PC-9 (cell line): ENCODE data around the gene ACVR1.

Experiments used
- CTCF ChIP-seq: fragments of 200-600 bp; sonication (generic); conservative IDR thresholded peaks from 2 replicates; pipeline ENCODE4 v1.6.1; 2017; ENCODE audit warnings: mixed run types, antibody characterized with exemption, mild to moderate bottlenecking, moderate library complexity
- EZH2 ChIP-seq: fragments of 200-600 bp; sonication (generic); IDR thresholded peaks from 2 replicates; pipeline ENCODE4 v1.8.0; 2017; ENCODE audit warnings: antibody characterized with exemption, low read depth

GRCh38 chr2:157868993-157869392, 7.1 kb downstream of the ACVR1 start:
- no peak for TF ChIP-seq EZH2
- TF ChIP-seq CTCF = no peak
